ENCODE results near the gene ATP2A3.
A peak's percentile ranks its signal among the peaks of the same experiment; 100 is the strongest.
"Not testable (repeated sequence)": the region's sequence is repeated elsewhere in the genome, so short reads cannot be mapped to it uniquely, and the experiment has no call there.

ATP2A3 gene

DNA sequence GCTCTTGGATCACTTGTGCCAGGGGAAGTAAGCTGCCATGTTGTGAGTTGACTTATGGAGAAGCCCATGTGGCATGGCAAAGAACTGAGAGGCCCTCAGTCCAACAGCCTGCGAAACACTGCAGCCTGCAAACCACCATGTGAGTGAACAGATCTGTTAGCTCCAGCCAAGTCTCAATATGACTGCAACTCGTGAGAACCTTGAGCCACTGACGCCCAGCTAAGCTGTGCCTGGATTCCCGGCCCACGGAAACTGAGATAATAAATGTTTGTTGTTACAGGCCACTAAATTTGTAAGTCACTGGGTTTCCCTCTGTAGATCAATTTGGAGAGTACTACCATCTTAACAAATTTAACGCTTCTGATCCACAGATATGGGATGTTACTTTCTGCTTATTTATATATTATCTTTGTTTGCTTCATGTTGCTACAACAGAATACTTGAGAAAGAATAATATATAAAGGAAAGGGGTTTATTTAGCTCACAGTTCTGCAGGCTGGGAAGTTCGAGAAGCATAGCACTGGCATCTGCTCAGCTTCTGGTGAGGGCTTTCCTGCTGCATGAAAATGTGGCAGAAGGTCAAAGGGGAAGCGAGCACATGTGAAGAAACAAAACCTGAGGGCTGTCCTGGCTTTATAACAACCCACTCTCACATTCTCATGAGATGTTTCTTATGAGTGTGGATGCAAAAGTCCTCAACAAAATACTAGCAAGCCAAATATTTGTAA lies 29.4 kb upstream of the ATP2A3 start:
- Mint-ChIP-seq H3K36me3 (ENCODE audit: low read depth) (no peaks in the 10 kb centered on the region), H3K9me3 (peaks cover 39% of the 10 kb centered on the region), H3K27me3 (ENCODE audit: low read depth, poor library complexity) (peaks cover 24% of the 10 kb centered on the region), H3K4me3 (no peak overlapping the region), H3K27ac (peak overlapping the region; percentile 22), H3K4me1 (peaks cover 15% of the 10 kb centered on the region)
- DNase-seq, result no peak
- TF ChIP-seq, protein P1, sequence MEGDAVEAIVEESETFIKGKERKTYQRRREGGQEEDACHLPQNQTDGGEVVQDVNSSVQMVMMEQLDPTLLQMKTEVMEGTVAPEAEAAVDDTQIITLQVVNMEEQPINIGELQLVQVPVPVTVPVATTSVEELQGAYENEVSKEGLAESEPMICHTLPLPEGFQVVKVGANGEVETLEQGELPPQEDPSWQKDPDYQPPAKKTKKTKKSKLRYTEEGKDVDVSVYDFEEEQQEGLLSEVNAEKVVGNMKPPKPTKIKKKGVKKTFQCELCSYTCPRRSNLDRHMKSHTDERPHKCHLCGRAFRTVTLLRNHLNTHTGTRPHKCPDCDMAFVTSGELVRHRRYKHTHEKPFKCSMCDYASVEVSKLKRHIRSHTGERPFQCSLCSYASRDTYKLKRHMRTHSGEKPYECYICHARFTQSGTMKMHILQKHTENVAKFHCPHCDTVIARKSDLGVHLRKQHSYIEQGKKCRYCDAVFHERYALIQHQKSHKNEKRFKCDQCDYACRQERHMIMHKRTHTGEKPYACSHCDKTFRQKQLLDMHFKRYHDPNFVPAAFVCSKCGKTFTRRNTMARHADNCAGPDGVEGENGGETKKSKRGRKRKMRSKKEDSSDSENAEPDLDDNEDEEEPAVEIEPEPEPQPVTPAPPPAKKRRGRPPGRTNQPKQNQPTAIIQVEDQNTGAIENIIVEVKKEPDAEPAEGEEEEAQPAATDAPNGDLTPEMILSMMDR (IDR thresholded peaks at IDR 0.05), result no peak

DNA sequence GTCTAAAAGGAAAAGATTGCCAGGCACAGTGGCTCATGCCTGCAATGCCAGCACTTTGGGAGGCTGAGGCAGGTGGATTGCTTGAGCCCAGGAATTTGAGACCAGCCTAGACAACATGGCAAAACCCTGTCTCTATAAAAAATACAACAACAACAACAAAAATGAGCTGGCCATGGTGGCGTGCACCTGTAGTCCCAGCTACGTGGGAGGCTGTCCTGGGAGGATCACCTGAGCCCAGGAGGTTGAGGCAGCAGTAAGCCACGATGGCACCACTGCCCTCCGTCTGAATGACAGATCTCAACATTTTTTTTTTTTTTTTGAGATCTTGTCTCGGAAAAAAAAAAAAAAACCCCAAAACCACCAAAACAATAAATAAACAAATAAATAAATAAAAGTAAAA lies 28.1 kb upstream of the ATP2A3 start:
- Mint-ChIP-seq H3K4me1 (peaks cover 18% of the 10 kb centered on the region), H3K4me3 (no peak overlapping the region), H3K9me3 (peaks cover 30% of the 10 kb centered on the region), H3K27ac (no peak overlapping the region), H3K27me3 (ENCODE audit: low read depth, poor library complexity) (peaks cover 31% of the 10 kb centered on the region), H3K36me3 (ENCODE audit: low read depth) (no peaks in the 10 kb centered on the region)
- TF ChIP-seq, protein P1 (IDR thresholded peaks at IDR 0.05), result no peak
- DNase-seq, result no peak

DNA sequence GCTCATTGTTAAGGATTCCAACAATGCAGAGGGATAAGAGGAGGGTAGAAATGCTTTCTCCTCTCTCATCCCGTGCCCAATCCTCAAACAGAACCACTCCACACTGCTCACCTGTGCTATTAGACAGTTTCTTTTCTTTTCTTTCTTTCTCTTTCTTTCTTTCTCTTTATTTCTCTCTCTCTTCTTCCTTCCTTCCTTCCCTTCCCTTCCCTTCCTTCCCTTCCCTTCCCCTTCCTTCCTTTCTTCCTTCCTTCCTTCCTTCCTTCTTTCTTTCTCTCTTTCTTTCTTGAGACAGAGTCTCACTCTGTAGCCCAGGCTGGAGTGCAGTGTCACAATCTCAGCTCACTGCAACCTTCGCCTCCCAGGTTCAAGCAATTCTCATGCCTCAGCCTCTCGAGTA lies 27.5 kb upstream of the ATP2A3 start:
- not testable (repeated sequence) for H3K36me3 Mint-ChIP-seq (ENCODE audit: low read depth)

DNA sequence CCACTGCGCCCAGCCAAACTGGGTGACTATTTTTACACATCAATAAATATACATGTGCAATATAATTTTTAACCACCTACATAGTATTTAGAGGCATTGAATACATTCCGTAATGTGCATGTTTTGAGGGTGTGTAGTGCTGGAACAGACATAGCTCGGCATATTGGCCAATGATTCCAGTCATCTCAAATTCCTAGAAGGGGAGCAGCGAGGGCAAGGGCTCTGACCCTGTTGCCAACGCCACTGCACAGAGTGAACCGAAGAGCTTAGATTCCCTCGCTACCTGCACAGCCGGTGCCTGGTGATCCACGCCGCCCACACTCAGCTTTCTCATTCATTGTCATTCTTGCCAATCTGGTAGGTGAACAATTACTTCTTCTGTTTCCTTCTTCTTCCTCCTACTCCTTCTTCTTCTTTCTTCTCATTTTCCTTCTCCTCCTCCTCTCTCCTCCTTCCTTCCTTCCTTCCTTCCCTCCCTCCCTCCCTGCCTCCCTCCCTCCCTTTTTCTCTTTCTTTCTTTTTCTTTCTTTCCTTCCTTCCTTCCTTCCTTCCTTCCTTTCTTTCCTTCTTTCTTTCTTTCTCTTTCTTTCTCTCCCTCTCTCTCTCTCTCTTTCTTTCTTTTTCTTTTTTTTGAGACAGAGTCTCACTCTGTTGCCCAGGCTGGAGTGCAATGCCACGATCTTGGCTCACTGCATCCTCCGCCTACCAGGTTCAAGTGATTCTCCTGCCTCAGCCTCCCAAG lies 26.3 kb upstream of the ATP2A3 start:
- H3K27ac Mint-ChIP-seq, result no peak overlapping the region

More for the DNA sequence above, 27.5 kb upstream of the ATP2A3 start:
- not testable (repeated sequence) for H3K4me3 Mint-ChIP-seq, DNase-seq, H3K27ac Mint-ChIP-seq
- H3K4me1 Mint-ChIP-seq, result peaks cover 18% of the 10 kb centered on the region
- H3K27me3 Mint-ChIP-seq (ENCODE audit: low read depth, poor library complexity), result peaks cover 31% of the 10 kb centered on the region
- H3K9me3 Mint-ChIP-seq, result peaks cover 25% of the 10 kb centered on the region

DNA sequence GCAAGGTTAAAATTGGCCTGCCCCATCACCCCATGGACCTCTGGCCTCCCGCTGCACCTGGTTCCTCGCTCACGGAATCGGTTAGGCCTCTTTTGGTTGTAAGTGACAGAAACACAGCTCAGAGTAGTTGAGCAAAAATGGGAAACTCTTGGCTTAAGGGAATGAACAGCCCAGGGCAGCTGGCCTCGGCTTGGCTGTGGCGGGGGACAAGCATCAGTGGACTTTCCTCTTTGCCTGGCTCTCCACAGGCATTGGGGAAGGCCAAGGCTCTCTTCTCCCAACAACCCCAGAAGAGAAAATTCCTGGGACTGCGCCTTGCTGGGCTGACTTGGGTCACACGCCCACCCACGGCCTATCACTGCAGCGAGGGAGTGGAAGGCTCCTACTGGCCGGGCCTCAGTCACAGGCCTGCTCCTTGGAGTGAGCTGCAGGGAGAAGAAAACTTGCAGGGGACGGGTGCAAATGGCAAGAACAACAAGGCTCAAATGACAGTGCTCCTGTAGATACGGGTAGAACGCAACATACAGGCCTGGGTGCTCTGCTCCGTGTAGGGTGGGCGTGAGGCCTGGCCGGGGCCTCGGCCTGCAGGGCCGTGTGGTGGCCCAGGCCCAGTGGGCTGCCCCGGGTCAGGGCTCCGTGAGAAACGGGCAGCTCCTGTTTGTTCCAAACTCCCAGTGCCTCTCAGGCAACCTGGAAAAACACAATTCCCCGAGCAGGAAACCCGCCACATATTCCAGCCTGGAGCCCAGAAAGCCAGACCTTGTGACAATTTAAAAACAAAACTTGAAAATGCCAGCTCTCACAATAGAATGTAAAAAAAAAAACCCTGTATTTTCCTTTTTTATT lies 25.0 kb upstream of the ATP2A3 start:
- TF ChIP-seq, protein P1 (IDR thresholded peaks at IDR 0.05), result no peak
- peaks cover 23% of the 10 kb centered on the region for H3K4me1 Mint-ChIP-seq
- DNase-seq, result no peak
- no peaks in the 10 kb centered on the region for H3K36me3 Mint-ChIP-seq (ENCODE audit: low read depth)
- peaks cover 27% of the 10 kb centered on the region for H3K27me3 Mint-ChIP-seq (ENCODE audit: low read depth, poor library complexity)
- H3K9me3 Mint-ChIP-seq, result peaks cover 10% of the 10 kb centered on the region
- no peak overlapping the region for H3K27ac Mint-ChIP-seq
- no peak overlapping the region for H3K4me3 Mint-ChIP-seq

More for the DNA sequence above, 26.3 kb upstream of the ATP2A3 start:
- peaks cover 16% of the 10 kb centered on the region for H3K9me3 Mint-ChIP-seq
- TF ChIP-seq, protein P1 (IDR thresholded peaks at IDR 0.05), result no peak
- H3K36me3 Mint-ChIP-seq (ENCODE audit: low read depth), result no peaks in the 10 kb centered on the region
- H3K27me3 Mint-ChIP-seq (ENCODE audit: low read depth, poor library complexity), result peaks cover 30% of the 10 kb centered on the region
- H3K4me1 Mint-ChIP-seq, result peaks cover 23% of the 10 kb centered on the region
- no peak overlapping the region for H3K4me3 Mint-ChIP-seq
- DNase-seq, result no peak
